Measurements from ENCODE around the gene ERVW-1.
"Not testable (repeated sequence)": the region's sequence is repeated elsewhere in the genome, so short reads cannot be mapped to it uniquely, and the experiment has no call there.

ERVW-1 gene

GRCh38 chr7:92446869-92447344 is 30.8 kb downstream of the ERVW-1 start:
- Histone ChIP-seq H3K27ac (no peak overlapping the region), H3K9ac (ENCODE audit: insufficient read length) (peak overlapping the region; percentile 97), H3K4me3 (peak overlapping the region; percentile 89), H3K36me3 (ENCODE audit: insufficient read depth, low read length) (peaks cover 21% of the 10 kb centered on the region), H3K9me3 (ENCODE audit: low read depth, low read length) (no peaks in the 10 kb centered on the region)
- DNase-seq (ENCODE audit: low read depth, low spot score) = peak; percentile 60
- TF ChIP-seq FOXP2 (optimal IDR thresholded peaks at IDR 0.05; ENCODE audit: control extremely low read depth, extremely low read length, insufficient read depth) (peak; percentile 57), POLR2AphosphoS5 (IDR thresholded peaks at IDR 0.05; ENCODE audit: borderline replicate concordance, low read depth, low read length) (no peak)

GRCh38 chr7:92442720-92443119 is 35.0 kb downstream of the ERVW-1 start:
- not testable (repeated sequence) for H3K27ac ChIP-seq; H3K9me3 ChIP-seq (ENCODE audit: low read depth, low read length); DNase-seq (ENCODE audit: low read depth, low spot score); H3K36me3 ChIP-seq (ENCODE audit: insufficient read depth, low read length); H3K4me3 ChIP-seq; H3K9ac ChIP-seq (ENCODE audit: insufficient read length)

- H3K36me3 ChIP-seq (ENCODE audit: insufficient read depth, low read length) = no peaks in the 10 kb centered on the region
- H3K27ac ChIP-seq = no peak overlapping the region
- H3K9me3 ChIP-seq (ENCODE audit: low read depth, low read length) = no peaks in the 10 kb centered on the region
- TF ChIP-seq FOXP2 (optimal IDR thresholded peaks at IDR 0.05; ENCODE audit: control extremely low read depth, extremely low read length, insufficient read depth) (no peak), POLR2AphosphoS5 (IDR thresholded peaks at IDR 0.05; ENCODE audit: borderline replicate concordance, low read depth, low read length) (no peak), EZH2 (IDR thresholded peaks at IDR 0.05) (no peak)
- no peak overlapping the region for H3K9ac ChIP-seq (ENCODE audit: insufficient read length)
- H3K4me3 ChIP-seq = no peak overlapping the region
- no peak for DNase-seq (ENCODE audit: low read depth, low spot score)
Measured at GRCh38 chr7:92437956-92438491, 39.7 kb downstream of the ERVW-1 start.

- H3K9ac ChIP-seq (ENCODE audit: insufficient read length) = no peak overlapping the region
- DNase-seq (ENCODE audit: low read depth, low spot score) = no peak
- no peak overlapping the region for H3K4me3 ChIP-seq
- no peak for TF ChIP-seq EZH2 (IDR thresholded peaks at IDR 0.05)
- TF ChIP-seq POLR2AphosphoS5 (IDR thresholded peaks at IDR 0.05; ENCODE audit: borderline replicate concordance, low read depth, low read length) = no peak
- no peak for TF ChIP-seq FOXP2 (optimal IDR thresholded peaks at IDR 0.05; ENCODE audit: control extremely low read depth, extremely low read length, insufficient read depth)
- H3K36me3 ChIP-seq (ENCODE audit: insufficient read depth, low read length) = no peaks in the 10 kb centered on the region
- H3K27ac ChIP-seq = no peak overlapping the region
- no peaks in the 10 kb centered on the region for H3K9me3 ChIP-seq (ENCODE audit: low read depth, low read length)
Measured at GRCh38 chr7:92436612-92437445, 40.9 kb downstream of the ERVW-1 start.

GRCh38 chr7:92435542-92435941 is 42.2 kb downstream of the ERVW-1 start:
- Histone ChIP-seq H3K9me3 (ENCODE audit: low read depth, low read length) (no peaks in the 10 kb centered on the region), H3K36me3 (ENCODE audit: insufficient read depth, low read length) (no peaks in the 10 kb centered on the region), H3K4me3 (no peak overlapping the region), H3K27ac (no peak overlapping the region), H3K9ac (ENCODE audit: insufficient read length) (no peak overlapping the region)
- no peak for TF ChIP-seq FOXP2 (optimal IDR thresholded peaks at IDR 0.05; ENCODE audit: control extremely low read depth, extremely low read length, insufficient read depth)
- TF ChIP-seq EZH2 (IDR thresholded peaks at IDR 0.05) = no peak
- TF ChIP-seq POLR2AphosphoS5 (IDR thresholded peaks at IDR 0.05; ENCODE audit: borderline replicate concordance, low read depth, low read length) = no peak
- DNase-seq (ENCODE audit: low read depth, low spot score) = no peak

- TF ChIP-seq POLR2AphosphoS5 (IDR thresholded peaks at IDR 0.05; ENCODE audit: borderline replicate concordance, low read depth, low read length) (no peak), FOXP2 (optimal IDR thresholded peaks at IDR 0.05; ENCODE audit: control extremely low read depth, extremely low read length, insufficient read depth) (no peak), EZH2 (IDR thresholded peaks at IDR 0.05) (no peak)
- no peak for DNase-seq (ENCODE audit: low read depth, low spot score)
Measured at GRCh38 chr7:92433019-92433418, 44.7 kb downstream of the ERVW-1 start.

GRCh38 chr7:92432299-92432946 is 45.3 kb downstream of the ERVW-1 start:
- Histone ChIP-seq H3K36me3 (ENCODE audit: insufficient read depth, low read length) (no peaks in the 10 kb centered on the region), H3K4me3 (no peak overlapping the region), H3K9me3 (ENCODE audit: low read depth, low read length) (no peaks in the 10 kb centered on the region), H3K9ac (ENCODE audit: insufficient read length) (no peak overlapping the region), H3K27ac (no peak overlapping the region)
- TF ChIP-seq POLR2AphosphoS5 (IDR thresholded peaks at IDR 0.05; ENCODE audit: borderline replicate concordance, low read depth, low read length) (no peak), FOXP2 (optimal IDR thresholded peaks at IDR 0.05; ENCODE audit: control extremely low read depth, extremely low read length, insufficient read depth) (no peak), EZH2 (IDR thresholded peaks at IDR 0.05) (no peak)
- no peak for DNase-seq (ENCODE audit: low read depth, low spot score)

More at GRCh38 chr7:92433019-92433418, 44.7 kb downstream of the ERVW-1 start:
- Histone ChIP-seq H3K4me3 (no peak overlapping the region), H3K9ac (ENCODE audit: insufficient read length) (no peak overlapping the region), H3K9me3 (ENCODE audit: low read depth, low read length) (no peaks in the 10 kb centered on the region), H3K36me3 (ENCODE audit: insufficient read depth, low read length) (no peaks in the 10 kb centered on the region), H3K27ac (no peak overlapping the region)

GRCh38 chr7:92427193-92427592 is 50.6 kb downstream of the ERVW-1 start:
- Histone ChIP-seq H3K27ac (no peak overlapping the region), H3K9ac (ENCODE audit: insufficient read length) (no peak overlapping the region), H3K36me3 (ENCODE audit: insufficient read depth, low read length) (no peaks in the 10 kb centered on the region), H3K4me3 (no peak overlapping the region), H3K9me3 (ENCODE audit: low read depth, low read length) (no peaks in the 10 kb centered on the region)
- TF ChIP-seq POLR2AphosphoS5 (IDR thresholded peaks at IDR 0.05; ENCODE audit: borderline replicate concordance, low read depth, low read length) (no peak), EZH2 (IDR thresholded peaks at IDR 0.05) (no peak), FOXP2 (optimal IDR thresholded peaks at IDR 0.05; ENCODE audit: control extremely low read depth, extremely low read length, insufficient read depth) (no peak)
- DNase-seq (ENCODE audit: low read depth, low spot score) = no peak

All from SK-N-MC (cell line).